K562 (cell line): ENCODE results near the gene TMEM11. TPM values are rescaled to one million over a fixed set of nuclear protein-coding genes. Genes with fewer than 3 reads are reported as not detected.

Source experiments
- ATAC-seq: fragments of 200-7000 bp; cut with Tn5 transposase; 3 replicates; pipeline ENCODE4 v1.9.1; 2020; ENCODE audit warnings: moderate library complexity
- BruUV-seq: library from RNA; stranded (reverse); fragments of 400-500 nt; replicated peaks from 2 replicates; lab custom pipeline; 2021; lab: Mats Ljungman, UMichigan
- CTCF ChIA-PET: fragments of 300-600 bp; formaldehyde crosslinking; extraction: SDS; loops from one replicate; lab custom pipeline; 2021; ENCODE audit warnings: low intra/inter-chr PET ratio; lab: Yijun Ruan, JAX
- POLR2A ChIA-PET: fragments of 300-600, 350-650 bp; sonication (Branson Sonifier 250); formaldehyde crosslinking; extraction: SDS; loops from one replicate; lab custom pipeline; 2021; ENCODE audit warnings: antibody characterized with exemption, inconsistent platforms; lab: Yijun Ruan, JAX
- DNase-seq, 4 experiments: peaks; one replicate each; pipeline versions ENCODE4 v3.0.0 to v3.0.0-alpha.2; 2011 to 2018; ENCODE audit warnings: low spot score in 3 of 4, mixed read lengths in 3 of 4; ENCODE audit errors: extremely low read depth in 1 of 4
- FAIRE-seq: peaks from 2 replicates; lab custom pipeline; 2011; peaks lifted over from hg19 to GRCh38; lab: Jason Lieb, UNC
- H2AFZ ChIP-seq: 2 replicates; pipeline ENCODE4 v1.6.0; 2011; ENCODE audit warnings: low read depth, low read length, control low read depth, inconsistent platforms
- H3K27ac ChIP-seq: fragments of 200-600 bp; 3 replicates; pipeline ENCODE4 v1.8.0; 2011; ENCODE audit warnings: low read depth, mild to moderate bottlenecking, control low read depth, inconsistent platforms, low read length, moderate library complexity, mixed read lengths; ENCODE audit errors: extremely low read depth
- H3K27me3 ChIP-seq, 2 experiments: fragments of 300-600 bp in 1 of 2; 2 replicates in 1 of 2; 3 replicates in 1 of 2; pipeline versions ENCODE4 v1.6.0 to v1.8.0; 2011; ENCODE audit warnings: inconsistent platforms in 2 of 2, low read length in 2 of 2, mild to moderate bottlenecking in 1 of 2, mixed read lengths in 1 of 2, moderate library complexity in 1 of 2; ENCODE audit not compliant: control insufficient read depth in 2 of 2, insufficient read depth in 2 of 2
- H3K36me3 ChIP-seq: fragments of 300-600 bp; 3 replicates; pipeline ENCODE4 v1.8.0; 2011; ENCODE audit warnings: mild to moderate bottlenecking, low read length, inconsistent platforms; ENCODE audit not compliant: control insufficient read depth, insufficient read depth
- H3K4me1 ChIP-seq, 2 experiments: fragments of 200-600 bp in 1 of 2; replicated peaks in 1 of 2; 2 replicates in 1 of 2; 3 replicates in 1 of 2; pipeline versions ENCODE4 v1.5.1 to v1.8.0; 2011; ENCODE audit warnings: inconsistent platforms in 2 of 2, low read length in 2 of 2, mild to moderate bottlenecking in 1 of 2, mixed read lengths in 1 of 2, moderate library complexity in 1 of 2; ENCODE audit not compliant: control insufficient read depth in 2 of 2, insufficient read depth in 2 of 2
- H3K4me2 ChIP-seq: 2 replicates; pipeline ENCODE4 v1.6.1; 2011; ENCODE audit warnings: low read length, control low read depth, inconsistent platforms, mixed read lengths; ENCODE audit not compliant: insufficient read depth
- H3K4me3 ChIP-seq: fragments of 200-600 bp; sonication (generic), shearing (Covaris generic); 2 replicates; pipeline ENCODE4 v1.5.1; 2016; ENCODE audit warnings: control low read depth, inconsistent platforms
- H3K79me2 ChIP-seq: fragments of 200-600 bp; 3 replicates; pipeline ENCODE4 v1.8.0; 2011; ENCODE audit warnings: low read length, inconsistent platforms; ENCODE audit not compliant: control insufficient read depth, insufficient read depth
- H3K9ac ChIP-seq, 2 experiments: 2 replicates each; pipeline versions ENCODE4 v1.6.0 to v1.6.1; 2011; ENCODE audit warnings: low read depth in 2 of 2, low read length in 2 of 2, control low read depth in 1 of 2, inconsistent platforms in 1 of 2, mild to moderate bottlenecking in 1 of 2, mixed read lengths in 1 of 2; ENCODE audit not compliant: insufficient read depth in 1 of 2
- H3K9me1 ChIP-seq: one replicate; pipeline ENCODE4 v1.6.0; 2011; ENCODE audit warnings: inconsistent platforms, mild to moderate bottlenecking, low read length, moderate library complexity; ENCODE audit not compliant: control insufficient read depth, insufficient read depth
- H3K9me3 ChIP-seq: replicated peaks from 2 replicates; pipeline ENCODE4 v1.5.1; 2011; ENCODE audit warnings: low read depth, low read length, inconsistent platforms; ENCODE audit not compliant: control insufficient read depth, insufficient read depth
- H4K20me1 ChIP-seq: replicated peaks from 2 replicates; pipeline ENCODE4 v1.6.1; 2011; ENCODE audit warnings: low read length, inconsistent platforms, mixed read lengths; ENCODE audit not compliant: control insufficient read depth, insufficient read depth
- DMBX1 ChIP-seq: fragments of 250-450 bp; sonication (Bioruptor Pico); IDR thresholded peaks from 2 replicates; pipeline ENCODE4 v1.8.0; 2022; ENCODE audit warnings: inconsistent platforms, mild to moderate bottlenecking, moderate library complexity, borderline replicate concordance
- KHSRP ChIP-seq: fragments of 450-650 bp; IDR thresholded peaks from 2 replicates; pipeline ENCODE4 v1.6.1; 2017
- KLF1 ChIP-seq: fragments of 450-650 bp; IDR thresholded peaks from 2 replicates; pipeline ENCODE4 v1.6.1; 2016; ENCODE audit warnings: missing genetic modification characterization, missing compliant biosample characterization
- MTF1 ChIP-seq: fragments of 250-450 bp; sonication (Bioruptor Pico); IDR thresholded peaks from 2 replicates; pipeline ENCODE4 v1.9.0; 2021; ENCODE audit warnings: moderate library complexity, mild to moderate bottlenecking, inconsistent platforms, borderline replicate concordance
- NFE2 ChIP-seq: IDR thresholded peaks from 2 replicates; pipeline ENCODE4 v1.6.1; 2014; ENCODE audit warnings: antibody characterized with exemption, low read depth
- POLR2G ChIP-seq: fragments of 200-400 bp; formaldehyde crosslinking; IDR thresholded peaks from 2 replicates; pipeline ENCODE4 v1.6.1; 2017; ENCODE audit warnings: low read depth, mild to moderate bottlenecking, antibody characterized with exemption, low read length, moderate library complexity
- POLR2H ChIP-seq: IDR thresholded peaks from 2 replicates; pipeline ENCODE4 v1.6.1; 2016; ENCODE audit warnings: missing genetic modification characterization, low read depth, mild to moderate bottlenecking, control low read depth, missing compliant biosample characterization, moderate library complexity
- RFX5 ChIP-seq: IDR thresholded peaks from 2 replicates; pipeline ENCODE4 v1.6.1; 2011; ENCODE audit warnings: low read depth, mild to moderate bottlenecking, improper control_type of control experiment, low read length
- SMAD4 ChIP-seq: fragments of 250-450 bp; sonication (Bioruptor Pico); conservative IDR thresholded peaks from 2 replicates; pipeline ENCODE4 v1.8.0; 2021; ENCODE audit warnings: inconsistent platforms, mild to moderate bottlenecking, moderate library complexity
- YY1 ChIP-seq, 3 experiments: IDR thresholded peaks; 2 replicates each; pipeline ENCODE4 v1.6.1; 2011; ENCODE audit warnings: low read length in 2 of 3, mild to moderate bottlenecking in 2 of 3, moderate library complexity in 2 of 3, borderline replicate concordance in 1 of 3, control low read depth in 1 of 3, low read depth in 1 of 3; ENCODE audit not compliant: insufficient read depth in 3 of 3, insufficient replicate concordance in 2 of 3, control insufficient read depth in 1 of 3, insufficient read length in 1 of 3; ENCODE audit errors: extremely low read depth in 1 of 3
- ZNF146 ChIP-seq: IDR thresholded peaks from one replicate; pipeline ENCODE4 v1.6.1; 2018; ENCODE audit warnings: missing compliant biosample characterization; ENCODE audit not compliant: unreplicated experiment
- WGBS: fragments of 100-300 bp; shearing (Covaris generic); methylation state at CpG from one replicate; pipeline ENCODE4 v1.1.6; 2016; ENCODE audit warnings: low coverage, mixed read lengths; ENCODE audit not compliant: insufficient coverage; ENCODE audit errors: missing lambda C conversion rate; 5-methylcytosine and 5-hydroxymethylcytosine counted together
- in situ Hi-C: fragments of 300-500 bp; cut with MboI; formaldehyde crosslinking; loops from 4 replicates; pipeline ENCODE4 v1.15.0; 2018; ENCODE audit warnings: inconsistent platforms, mixed read lengths
- intact Hi-C: fragments of 100-400 bp; cut with micrococcal nuclease; formaldehyde crosslinking; loops from 2 replicates; pipeline ENCODE4 v1.14.2; 2022
- polyA plus RNA-seq, 8 experiments: library from polyadenylated mRNA; depleted of rRNA in 4 of 8; stranded (reverse) in 5 of 8; unstranded in 3 of 8; fragments of >200 nt; fragmentation: Nextera tagmentation in 2 of 8; fragmentation: Illumina TruSeq in 1 of 8; extraction: Ambion mirVana in 2 of 8; extraction: Trizol in 1 of 8; gene quantifications; 2 replicates each; pipeline versions ENCODE4 v1.2.1 to v1.2.3, GENCODE V29; 2011 to 2014; ENCODE audit warnings: inconsistent platforms in 1 of 8, missing spikeins in 1 of 8
- total RNA-seq, 7 experiments: library from RNA; depleted of rRNA in 6 of 7; stranded (reverse); fragments of >200 nt in 6 of 7; fragmentation: Illumina TruSeq in 2 of 7; extraction: Trizol in 2 of 7; gene quantifications; 2 replicates each; pipeline versions ENCODE4 v1.2.1 to v1.2.3, GENCODE V29; 2011 to 2021; ENCODE audit warnings: low replicate concordance in 1 of 7
- TF ChIP-seq, protein P1 (sequence below): fragments of 450-650 bp; IDR thresholded peaks from 2 replicates; pipeline ENCODE4 v1.6.1; 2016; ENCODE audit warnings: mild to moderate bottlenecking

TMEM11 gene
- total and polyA plus RNA-seq, 9 of the 15 experiments (the other 6 are each of a cell fraction or from before 2014, with no cell fraction given): 12.0 to 40.7 (median 30.0) TPM

DNA sequence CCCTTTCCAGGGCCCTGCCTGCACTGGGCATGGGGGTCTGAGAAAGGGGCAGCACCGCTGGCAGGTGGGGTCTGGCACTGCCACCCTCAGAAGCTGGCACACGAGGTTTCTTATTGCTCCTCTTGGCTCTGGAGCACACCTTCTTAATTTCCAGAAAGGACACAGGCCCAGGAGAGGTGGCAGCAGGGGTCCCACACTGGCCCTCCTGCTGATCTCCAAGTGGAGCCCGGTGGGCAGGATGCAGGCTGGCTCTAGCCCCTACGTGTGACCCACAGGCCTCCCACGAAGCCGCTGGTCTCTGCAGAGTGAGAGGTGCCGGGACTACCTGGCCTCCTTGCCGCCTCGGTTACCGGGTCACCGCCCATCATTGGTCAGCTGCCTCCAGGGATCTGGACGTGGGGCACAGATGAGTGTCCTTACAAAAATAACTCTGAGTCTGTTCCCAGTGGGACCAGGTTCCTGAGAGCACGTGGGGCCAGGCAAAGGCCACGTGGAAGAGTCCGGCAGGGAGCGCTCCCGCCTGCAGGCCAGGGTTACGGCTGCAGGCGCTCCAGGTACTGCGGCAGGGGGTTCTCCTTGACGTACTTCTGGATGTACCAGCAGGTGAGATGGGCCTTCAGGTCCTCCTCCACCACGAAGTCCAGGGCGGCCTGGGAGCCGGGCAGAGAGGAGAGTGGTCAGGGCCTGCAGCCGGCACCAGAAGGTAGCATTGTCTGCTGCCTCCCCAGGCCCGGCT, 29.0 kb upstream of the TMEM11 start:
- in situ Hi-C loops: no loop called here
- intact Hi-C loops: no loop called here
- BruUV-seq: no TSS peak
- ChIA-PET POLR2A (no interaction called here), CTCF (no interaction called here)
- Histone ChIP-seq H3K9ac (no peak overlapping the region), H2AFZ (no peak overlapping the region), H3K4me1 (peaks cover 2 to 12% of the 10 kb centered on the region in 2 experiments; a peak in 2 of 5 replicates), H4K20me1 (peaks cover 4% of the 10 kb centered on the region), H3K4me3 (no peak overlapping the region), H3K9me3 (no peaks in the 10 kb centered on the region), H3K36me3 (no peaks in the 10 kb centered on the region), H3K27ac (no peak overlapping the region), H3K79me2 (no peaks in the 10 kb centered on the region), H3K4me2 (no peak overlapping the region), H3K27me3 (no peaks in the 10 kb centered on the region), H3K9me1 (peaks cover 4% of the 10 kb centered on the region)
- no peak for FAIRE-seq
- TF ChIP-seq ZNF146 (no peak), POLR2G (0 out of 2 replicates have a peak, but pooled peaks have one; percentile 33)
- WGBS: 64% methylated on average over 14 of the region's 26 CpGs
- no peak for ATAC-seq
- DNase-seq: no peak

DNA sequence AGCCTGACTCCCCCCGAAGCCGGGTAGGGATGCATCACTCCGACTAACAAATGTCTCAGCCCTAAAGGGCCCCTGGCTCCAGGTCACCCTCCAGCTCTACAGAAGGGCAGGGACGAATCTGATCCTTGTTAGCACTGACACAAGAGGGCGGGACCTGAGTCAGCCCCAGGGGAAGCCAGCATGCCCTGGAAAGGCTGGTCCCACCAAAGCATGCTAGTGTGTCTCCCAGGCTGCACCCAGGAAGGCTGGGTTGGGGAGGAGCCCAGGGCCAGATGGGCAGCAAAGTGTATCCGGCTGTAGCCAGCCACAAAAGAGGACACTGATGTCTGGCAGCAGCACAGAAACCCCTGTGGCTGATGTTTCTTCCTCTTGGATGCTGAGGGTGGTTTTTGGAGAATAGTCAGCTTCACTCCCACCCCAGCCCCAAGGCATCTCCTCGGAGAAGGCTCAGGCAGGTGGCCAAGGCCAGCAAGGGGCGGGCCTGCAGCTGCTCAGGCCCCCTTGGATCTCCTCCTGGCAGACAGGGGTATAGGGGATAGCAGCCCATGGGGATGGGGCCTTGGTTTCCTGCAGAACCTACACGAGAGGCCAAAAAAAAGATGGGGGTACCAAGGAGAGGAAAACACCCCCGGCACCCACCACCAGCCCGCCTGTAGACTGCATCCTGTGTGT, 28.2 kb upstream of the TMEM11 start:
- in situ Hi-C loops: no loop called here
- Histone ChIP-seq H3K4me1 (peaks cover 2 to 10% of the 10 kb centered on the region in 2 experiments; a peak in 3 of 5 replicates), H3K9me1 (peaks cover 4% of the 10 kb centered on the region), H3K9ac (no peak overlapping the region; a peak in 1 of 4 replicates), H3K27ac (no peak overlapping the region), H4K20me1 (no peaks in the 10 kb centered on the region), H3K79me2 (no peaks in the 10 kb centered on the region), H3K4me3 (no peak overlapping the region), H3K9me3 (no peaks in the 10 kb centered on the region), H3K27me3 (no peaks in the 10 kb centered on the region), H3K36me3 (no peaks in the 10 kb centered on the region), H2AFZ (no peak overlapping the region), H3K4me2 (no peak overlapping the region)
- ChIA-PET POLR2A (no interaction called here), CTCF (no interaction called here)
- intact Hi-C loops: no loop called here
- no peak for FAIRE-seq
- WGBS: 67% methylated on average over 4 of the region's 11 CpGs
- BruUV-seq: no TSS peak
- DNase-seq: no peak
- ATAC-seq: no peak
- no peak for TF ChIP-seq MTF1
- no peak for TF ChIP-seq SMAD4
- no peak for TF ChIP-seq KLF1
- no peak for TF ChIP-seq YY1 (IDR thresholded peaks at IDR 0.05; ENCODE audit: borderline replicate concordance in 1 of 3, control insufficient read depth in 1 of 3, extremely low read depth in 1 of 3, insufficient read depth in 3 of 3, insufficient read length in 1 of 3, insufficient replicate concordance in 2 of 3, low read depth in 1 of 3, low read length in 2 of 3)
- no peak for TF ChIP-seq KHSRP
- no peak for TF ChIP-seq DMBX1 (CRISPR knock-in tag)
- TF ChIP-seq NFE2: no peak
- TF ChIP-seq POLR2H (tag): no peak
- TF ChIP-seq, protein P1, sequence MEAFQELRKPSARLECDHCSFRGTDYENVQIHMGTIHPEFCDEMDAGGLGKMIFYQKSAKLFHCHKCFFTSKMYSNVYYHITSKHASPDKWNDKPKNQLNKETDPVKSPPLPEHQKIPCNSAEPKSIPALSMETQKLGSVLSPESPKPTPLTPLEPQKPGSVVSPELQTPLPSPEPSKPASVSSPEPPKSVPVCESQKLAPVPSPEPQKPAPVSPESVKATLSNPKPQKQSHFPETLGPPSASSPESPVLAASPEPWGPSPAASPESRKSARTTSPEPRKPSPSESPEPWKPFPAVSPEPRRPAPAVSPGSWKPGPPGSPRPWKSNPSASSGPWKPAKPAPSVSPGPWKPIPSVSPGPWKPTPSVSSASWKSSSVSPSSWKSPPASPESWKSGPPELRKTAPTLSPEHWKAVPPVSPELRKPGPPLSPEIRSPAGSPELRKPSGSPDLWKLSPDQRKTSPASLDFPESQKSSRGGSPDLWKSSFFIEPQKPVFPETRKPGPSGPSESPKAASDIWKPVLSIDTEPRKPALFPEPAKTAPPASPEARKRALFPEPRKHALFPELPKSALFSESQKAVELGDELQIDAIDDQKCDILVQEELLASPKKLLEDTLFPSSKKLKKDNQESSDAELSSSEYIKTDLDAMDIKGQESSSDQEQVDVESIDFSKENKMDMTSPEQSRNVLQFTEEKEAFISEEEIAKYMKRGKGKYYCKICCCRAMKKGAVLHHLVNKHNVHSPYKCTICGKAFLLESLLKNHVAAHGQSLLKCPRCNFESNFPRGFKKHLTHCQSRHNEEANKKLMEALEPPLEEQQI: no peak
- no peak for TF ChIP-seq RFX5
